Measurements from ENCODE around the gene UBL4A. TPM values are rescaled to one million over a fixed set of nuclear protein-coding genes. Genes with fewer than 3 reads are reported as not detected.

Gene UBL4A
- total and polyA plus RNA-seq, 9 of the 15 experiments (the other 6 are each of a cell fraction or from before 2014, with no cell fraction given), result 15.2 to 140 (median 100) TPM

- peak within 1 kb of the TSS; percentile 59 for H2AFZ ChIP-seq (ENCODE audit: low read depth, low read length)
- peak within 1 kb of the TSS; percentile 87 for H3K27ac ChIP-seq (ENCODE audit: extremely low read depth, low read depth, low read length)
- no peaks in the 10 kb centered on the region for H3K9me1 ChIP-seq (ENCODE audit: control insufficient read depth, insufficient read depth, low read length)
- peak within 1 kb of the TSS; percentile 85 to 98 for H3K9ac ChIP-seq (ENCODE audit: insufficient read depth in 1 of 2, low read depth in 2 of 2, low read length in 2 of 2)
- no peaks in the 10 kb centered on the region for H3K9me3 ChIP-seq (replicated peaks; ENCODE audit: control insufficient read depth, insufficient read depth, low read depth, low read length)
- peaks cover 26% of the 10 kb centered on the region for H3K36me3 ChIP-seq (ENCODE audit: control insufficient read depth, insufficient read depth, low read length)
- peak; percentile 87 to 96 (median 90) for DNase-seq (ENCODE audit: extremely low read depth in 1 of 4, low spot score in 3 of 4)
- in situ Hi-C loops (cut with MboI) (no loop called here), intact Hi-C loops (cut with micrococcal nuclease) (loop anchor here (5.0 to 10.0 kb wide), 2 partner anchors 37 to 116 kb away; partner anchors contain the start of genes EMD and FLNA)
- peaks cover 36 to 73% of the 10 kb centered on the region in 2 experiments; a peak in 4 of 5 replicates for H3K4me1 ChIP-seq (replicated peaks in 1 of 2; ENCODE audit: control insufficient read depth in 2 of 2, insufficient read depth in 2 of 2, low read length in 2 of 2)
- H3K4me3 ChIP-seq, result peak within 1 kb of the TSS; percentile 72
- H3K27me3 ChIP-seq (ENCODE audit: control insufficient read depth in 2 of 2, insufficient read depth in 2 of 2, low read length in 2 of 2), result no peaks in the 10 kb centered on the region
- peak; percentile 85 for ATAC-seq
- ChIA-PET POLR2A (interaction anchor here (0.6 to 2.7 kb wide), 13 partner anchors 9 to 119 kb away, joined by 3 to 8 read pairs (median 4); no protein-coding TSS in a partner anchor), CTCF (ENCODE audit: low intra/inter-chr PET ratio) (no interaction called here)
- peak within 1 kb of the TSS; percentile 93 for H3K4me2 ChIP-seq (ENCODE audit: insufficient read depth, low read length)
- 0% methylated on average over 22 of the region's 71 CpGs for WGBS (ENCODE audit: insufficient coverage, low coverage, missing lambda C conversion rate)
- H3K79me2 ChIP-seq (ENCODE audit: control insufficient read depth, insufficient read depth, low read length), result peaks cover 46% of the 10 kb centered on the region
- peak; percentile 92 for FAIRE-seq
- no TSS peak for BruUV-seq (replicated peaks)
- H4K20me1 ChIP-seq (replicated peaks; ENCODE audit: control insufficient read depth, insufficient read depth, low read length), result peaks cover 7% of the 10 kb centered on the region; the same call in 1 of the 2 replicates
- TF ChIP-seq ZNF347 (CRISPR knock-in tag; IDR thresholded peaks at IDR 0.05; ENCODE audit: low read depth), result no peak
- no peak for TF ChIP-seq EGR1 (conservative IDR thresholded peaks at IDR 0.05)
- TF ChIP-seq BDP1 (IDR thresholded peaks at IDR 0.05; ENCODE audit: insufficient read depth, insufficient read length), result no peak
- TF ChIP-seq ARID4B (CRISPR knock-in tag; IDR thresholded peaks at IDR 0.05), result peak; percentile 57
- TF ChIP-seq TEAD4 (IDR thresholded peaks at IDR 0.05; ENCODE audit: low read length), result no peak
- no peak for TF ChIP-seq TEAD4 (CRISPR knock-in tag; IDR thresholded peaks at IDR 0.05; ENCODE audit: borderline replicate concordance)
- TF ChIP-seq RAD51 (IDR thresholded peaks at IDR 0.05; ENCODE audit: borderline replicate concordance, low read depth), result no peak
- peak; percentile 22; the same call in 1 of the 2 replicates for TF ChIP-seq ERF (CRISPR knock-in tag; IDR thresholded peaks at IDR 0.05)
- 0 out of 4 replicates have a peak, but pooled peaks of 1 of the 2 experiments have one; percentile 12 for TF ChIP-seq HDAC1 (IDR thresholded peaks at IDR 0.05)
- TF ChIP-seq ZNF695 (CRISPR knock-in tag; IDR thresholded peaks at IDR 0.05), result no peak
- TF ChIP-seq, protein P1, sequence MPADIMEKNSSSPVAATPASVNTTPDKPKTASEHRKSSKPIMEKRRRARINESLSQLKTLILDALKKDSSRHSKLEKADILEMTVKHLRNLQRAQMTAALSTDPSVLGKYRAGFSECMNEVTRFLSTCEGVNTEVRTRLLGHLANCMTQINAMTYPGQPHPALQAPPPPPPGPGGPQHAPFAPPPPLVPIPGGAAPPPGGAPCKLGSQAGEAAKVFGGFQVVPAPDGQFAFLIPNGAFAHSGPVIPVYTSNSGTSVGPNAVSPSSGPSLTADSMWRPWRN (IDR thresholded peaks at IDR 0.05; ENCODE audit: low read depth), result no peak
- no peak for TF ChIP-seq ZFP30 (CRISPR knock-in tag; IDR thresholded peaks at IDR 0.05; ENCODE audit: borderline replicate concordance)
- peak; percentile 3 for TF ChIP-seq NFYB (IDR thresholded peaks at IDR 0.05; ENCODE audit: extremely low read depth, insufficient read length)
- no peak for TF ChIP-seq ELF2 (CRISPR knock-in tag; IDR thresholded peaks at IDR 0.05)
- TF ChIP-seq, protein P2, sequence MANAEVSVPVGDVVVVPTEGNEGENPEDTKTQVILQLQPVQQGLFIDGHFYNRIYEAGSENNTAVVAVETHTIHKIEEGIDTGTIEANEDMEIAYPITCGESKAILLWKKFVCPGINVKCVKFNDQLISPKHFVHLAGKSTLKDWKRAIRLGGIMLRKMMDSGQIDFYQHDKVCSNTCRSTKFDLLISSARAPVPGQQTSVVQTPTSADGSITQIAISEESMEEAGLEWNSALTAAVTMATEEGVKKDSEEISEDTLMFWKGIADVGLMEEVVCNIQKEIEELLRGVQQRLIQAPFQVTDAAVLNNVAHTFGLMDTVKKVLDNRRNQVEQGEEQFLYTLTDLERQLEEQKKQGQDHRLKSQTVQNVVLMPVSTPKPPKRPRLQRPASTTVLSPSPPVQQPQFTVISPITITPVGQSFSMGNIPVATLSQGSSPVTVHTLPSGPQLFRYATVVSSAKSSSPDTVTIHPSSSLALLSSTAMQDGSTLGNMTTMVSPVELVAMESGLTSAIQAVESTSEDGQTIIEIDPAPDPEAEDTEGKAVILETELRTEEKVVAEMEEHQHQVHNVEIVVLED (CRISPR knock-in tag; IDR thresholded peaks at IDR 0.05), result 0 out of 2 replicates have a peak, but pooled peaks have one; percentile 2
- peak; percentile 41; the same call in 1 of the 2 replicates for TF ChIP-seq MTA1 (IDR thresholded peaks at IDR 0.05; ENCODE audit: borderline replicate concordance)
Measured at GRCh38 chrX:154490414-154491083, 4.1 kb upstream of the UBL4A start, which contains the start of gene SLC10A3. TSS of gene SLC10A3 (minus strand) at chrX:154490629. CDS start at chrX:154488940, 1,689 bp downstream.
